GM18909 (cell line): ENCODE measurements around the gene PDCL2.
A peak's percentile ranks its signal among the peaks of the same experiment; 100 is the strongest.

Experiments used
- ATAC-seq: cut with Tn5 transposase; IDR thresholded peaks from one replicate; pipeline ENCODE4 v1.9.1; 2021; ENCODE audit warnings: mild to moderate bottlenecking; ENCODE audit not compliant: unreplicated experiment, poor library complexity

The PDCL2 gene

GRCh38 chr4:55543858-55544257 is 48.2 kb downstream of the PDCL2 start:
- ATAC-seq, result no peak

GRCh38 chr4:55540271-55540670 is 51.8 kb downstream of the PDCL2 start:
- ATAC-seq, result no peak

- ATAC-seq, result no peak
These were observed 52.4 kb downstream of the PDCL2 start for GRCh38 chr4:55539658-55540057.

GRCh38 chr4:55538531-55538930 is 53.5 kb downstream of the PDCL2 start:
- no peak for ATAC-seq

GRCh38 chr4:55534306-55534705 is 57.7 kb downstream of the PDCL2 start:
- no peak for ATAC-seq

GRCh38 chr4:55530691-55531090 is 61.4 kb downstream of the PDCL2 start:
- no peak for ATAC-seq

- no peak for ATAC-seq
These were observed 61.9 kb downstream of the PDCL2 start for GRCh38 chr4:55530167-55530566.

- ATAC-seq, result no peak
These were observed 63.6 kb downstream of the PDCL2 start for GRCh38 chr4:55528491-55528890.

GRCh38 chr4:55524844-55525571 is 67.0 kb downstream of the PDCL2 start:
- no peak for ATAC-seq

GRCh38 chr4:55518442-55518841 is 73.6 kb downstream of the PDCL2 start:
- peak; percentile 13 for ATAC-seq

GRCh38 chr4:55517526-55518229 is 74.4 kb downstream of the PDCL2 start:
- peak; percentile 90 for ATAC-seq

- ATAC-seq, result no peak
These were observed 79.0 kb downstream of the PDCL2 start for GRCh38 chr4:55512922-55513571.

GRCh38 chr4:55512077-55512476 is 80.0 kb downstream of the PDCL2 start:
- no peak for ATAC-seq

GRCh38 chr4:55510685-55511084 is 81.4 kb downstream of the PDCL2 start:
- ATAC-seq, result peak; percentile 58

- ATAC-seq, result no peak
These were observed 82.8 kb downstream of the PDCL2 start for GRCh38 chr4:55509266-55509665.

GRCh38 chr4:55507612-55508011 is 84.4 kb downstream of the PDCL2 start:
- ATAC-seq, result no peak
